ENCODE measurements around the gene ZNF805.

Gene ZNF805

DNA sequence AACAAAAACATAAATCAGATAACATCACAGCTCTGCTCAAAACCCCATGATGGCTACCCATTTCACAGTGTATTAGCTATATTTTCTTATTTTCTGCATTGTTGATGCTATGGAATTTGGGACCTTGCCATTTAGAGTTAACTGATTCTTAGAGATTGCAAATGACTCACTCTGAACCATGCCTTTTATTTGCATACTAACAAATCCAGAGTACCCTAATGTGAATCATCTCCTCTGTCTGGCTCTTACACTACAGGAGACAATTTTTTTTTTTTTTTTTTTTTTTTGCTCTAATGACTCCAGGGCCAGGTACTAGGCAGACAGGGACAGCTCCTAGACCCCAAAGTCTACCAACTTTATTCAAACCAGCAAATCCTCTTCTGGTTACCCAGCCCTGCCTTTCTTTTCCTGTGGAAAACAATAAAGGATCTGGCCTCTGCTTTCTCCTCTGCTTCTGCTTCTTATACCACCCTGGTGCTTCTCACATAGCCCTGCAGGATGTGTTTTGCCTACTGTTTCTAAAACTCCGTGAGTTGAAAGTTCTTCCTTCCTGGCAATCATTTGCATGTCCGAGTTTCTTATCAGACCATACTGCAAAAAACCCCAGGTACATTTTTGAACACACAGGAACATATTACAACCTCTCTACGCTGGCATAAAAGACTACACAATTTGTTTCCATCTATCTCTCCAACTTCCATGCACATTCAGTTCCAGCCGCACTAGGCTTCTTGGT lies 29.3 kb downstream of the ZNF805 start:
- DNase-seq: peak; percentile 93

GRCh38 chr19:57271280-57271679 lies 30.8 kb downstream of the ZNF805 start:
- DNase-seq: no peak

DNA sequence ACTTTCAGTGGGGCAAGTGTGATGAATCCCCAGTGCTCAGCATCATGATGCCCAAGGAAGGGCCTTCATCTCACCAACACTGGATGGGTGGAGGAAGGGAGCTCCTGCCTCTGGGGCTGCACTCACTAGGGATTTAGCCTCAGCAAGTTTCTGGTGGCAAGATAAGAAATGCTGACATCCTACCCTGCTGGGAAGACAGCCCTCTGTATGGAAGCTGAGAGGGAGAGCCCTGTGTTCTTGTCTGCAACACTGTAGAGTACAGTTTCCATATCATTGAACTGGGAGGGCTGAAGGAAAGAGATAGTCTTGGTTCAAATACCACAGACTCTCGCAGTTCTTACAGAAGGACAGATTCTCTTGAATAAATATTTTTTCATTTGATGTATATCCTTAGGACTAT lies 32.6 kb downstream of the ZNF805 start:
- no peak for DNase-seq

DNA sequence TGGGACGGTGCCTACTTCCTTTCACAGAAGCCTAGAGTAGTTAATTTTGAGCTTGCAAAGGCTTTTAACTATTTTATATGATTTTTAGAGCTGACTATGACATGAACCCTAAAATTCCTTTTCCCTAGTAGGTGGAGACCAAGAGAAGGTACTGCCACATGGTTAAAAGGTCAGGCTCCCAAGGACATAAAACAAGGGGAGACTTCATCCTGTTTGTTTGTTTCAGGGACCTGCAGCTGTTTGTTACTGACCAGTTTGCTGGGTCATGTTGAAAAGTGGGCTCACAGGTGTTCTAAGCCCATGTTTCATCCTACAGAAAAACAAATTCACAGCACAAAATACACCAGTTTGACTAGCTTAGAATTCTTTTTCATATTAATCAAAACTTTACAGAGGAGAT lies 36.0 kb downstream of the ZNF805 start:
- no peak for DNase-seq

DNA sequence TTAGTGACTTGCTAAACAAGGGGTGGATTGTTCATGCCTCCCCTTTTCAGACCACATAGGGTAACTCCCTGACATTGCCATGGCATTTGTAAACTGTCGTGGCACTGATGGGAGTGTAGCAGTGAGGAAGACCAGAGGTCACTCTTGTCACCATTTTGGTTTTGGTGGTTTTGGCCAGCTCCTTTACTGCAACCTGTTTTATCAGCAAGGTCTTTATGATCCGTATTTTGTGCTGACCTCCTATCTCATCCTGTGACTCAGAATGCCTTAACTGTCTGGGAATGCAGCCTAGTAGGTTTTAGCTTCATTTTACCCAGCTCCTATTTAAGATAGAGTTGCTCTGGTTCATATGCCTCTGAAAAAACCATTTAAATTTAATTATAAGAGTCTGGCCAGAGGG lies 38.0 kb downstream of the ZNF805 start:
- DNase-seq: peak; percentile 59

DNA sequence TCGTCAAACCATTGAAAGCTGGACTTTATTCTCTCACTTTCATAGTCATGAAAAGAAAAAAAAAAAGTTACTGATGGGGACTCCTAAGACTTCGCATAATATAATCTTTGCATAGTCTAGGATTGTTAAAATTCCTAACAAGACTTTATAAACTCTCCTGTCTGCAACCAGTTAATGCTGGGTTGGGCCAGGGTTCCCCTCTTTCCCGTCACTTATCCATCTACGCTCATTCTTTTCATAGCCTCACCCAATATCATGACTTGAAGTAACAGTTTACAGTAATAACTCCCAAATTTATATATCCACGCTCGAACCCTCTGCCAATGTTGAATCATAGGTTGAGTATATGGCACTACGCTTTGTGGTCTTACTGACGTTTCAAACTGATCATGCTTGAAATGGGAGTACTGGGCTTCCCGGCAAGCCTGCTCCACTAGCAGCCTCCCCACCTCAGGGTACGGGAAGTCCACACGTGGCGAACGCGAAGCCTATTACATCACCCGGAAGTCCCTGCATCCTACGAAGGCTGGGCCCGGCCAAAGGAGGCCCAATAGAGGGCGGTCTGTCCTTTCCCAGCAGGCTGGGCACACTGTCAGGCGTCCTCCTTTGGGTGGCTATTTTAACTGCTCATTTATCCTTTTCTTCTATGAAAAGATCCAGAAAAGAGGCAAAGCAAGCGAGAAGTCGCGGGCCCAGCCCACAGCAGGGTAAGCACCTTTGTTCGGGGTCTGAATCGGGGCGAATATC lies 39.2 kb downstream of the ZNF805 start:
- DNase-seq: peak; percentile 98

GRCh38 chr19:57280165-57280961 lies 39.9 kb downstream of the ZNF805 start, which contains the start of gene ZNF460:
TSS of gene ZNF460 (plus strand) at chr19:57280485. CDS start at chr19:57280807, 322 bp downstream.
- DNase-seq: peak; percentile 99

DNA sequence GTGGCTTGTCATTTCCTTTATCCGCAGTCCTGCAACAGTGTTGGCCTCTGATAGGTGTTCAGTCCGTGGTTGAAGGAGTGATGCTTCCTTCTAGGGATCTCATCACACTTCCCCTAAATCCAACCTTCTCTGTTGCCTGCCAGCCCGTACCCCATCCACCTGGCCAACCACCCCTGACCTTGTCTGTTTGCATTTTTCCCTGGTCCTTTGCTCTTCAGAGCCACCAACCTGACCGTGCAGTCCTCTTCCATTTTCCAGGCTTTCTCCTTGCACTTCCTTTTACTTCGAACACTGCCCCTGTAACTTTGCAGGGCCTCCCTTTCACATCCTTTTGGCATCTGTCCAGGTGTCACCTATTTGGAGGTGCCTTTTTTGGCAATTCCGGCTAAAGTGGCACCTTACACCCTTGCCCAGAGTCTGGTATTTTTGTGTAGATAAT lies 40.5 kb downstream of the ZNF805 start:
- DNase-seq: peak; percentile 19

- DNase-seq: no peak
Observed at GRCh38 chr19:57282011-57282643, 41.7 kb downstream of the ZNF805 start.

- no peak for DNase-seq
Observed at GRCh38 chr19:57288373-57288772, 47.9 kb downstream of the ZNF805 start.

DNA sequence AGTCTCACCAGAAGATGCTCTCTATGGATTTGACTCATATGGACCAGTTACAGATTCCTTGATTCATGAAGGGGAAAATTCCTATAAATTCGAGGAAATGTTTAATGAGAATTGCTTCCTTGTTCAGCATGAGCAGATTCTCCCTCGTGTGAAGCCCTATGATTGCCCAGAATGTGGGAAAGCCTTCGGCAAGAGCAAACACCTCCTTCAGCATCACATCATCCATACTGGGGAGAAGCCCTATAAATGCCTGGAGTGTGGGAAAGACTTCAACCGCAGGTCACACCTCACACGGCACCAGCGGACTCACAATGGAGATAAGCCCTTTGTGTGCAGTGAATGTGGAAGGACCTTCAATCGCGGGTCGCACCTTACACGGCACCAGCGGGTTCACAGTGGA lies 50.5 kb downstream of the ZNF805 start:
- DNase-seq: no peak

- DNase-seq: no peak
Observed at GRCh38 chr19:57292547-57292946, 52.1 kb downstream of the ZNF805 start.

DNA sequence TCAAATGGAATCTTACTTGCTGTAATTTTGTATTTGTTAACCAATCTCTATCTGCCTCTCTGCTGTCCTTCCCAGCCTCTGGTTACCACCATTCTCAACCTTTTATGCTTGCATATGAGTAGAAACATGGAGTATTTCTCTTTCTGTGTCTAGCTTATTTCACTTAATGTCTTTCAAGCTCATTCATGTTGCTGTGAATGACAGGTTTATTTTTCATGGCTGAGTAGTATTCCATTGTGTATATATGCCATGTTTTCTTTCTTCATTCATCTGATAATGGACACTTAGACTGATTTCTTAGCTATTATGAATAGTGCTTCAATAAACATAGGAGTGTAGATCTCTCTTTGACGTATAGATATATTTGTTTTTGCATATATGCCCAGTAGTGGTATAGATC lies 53.3 kb downstream of the ZNF805 start:
- no peak for DNase-seq

DNA sequence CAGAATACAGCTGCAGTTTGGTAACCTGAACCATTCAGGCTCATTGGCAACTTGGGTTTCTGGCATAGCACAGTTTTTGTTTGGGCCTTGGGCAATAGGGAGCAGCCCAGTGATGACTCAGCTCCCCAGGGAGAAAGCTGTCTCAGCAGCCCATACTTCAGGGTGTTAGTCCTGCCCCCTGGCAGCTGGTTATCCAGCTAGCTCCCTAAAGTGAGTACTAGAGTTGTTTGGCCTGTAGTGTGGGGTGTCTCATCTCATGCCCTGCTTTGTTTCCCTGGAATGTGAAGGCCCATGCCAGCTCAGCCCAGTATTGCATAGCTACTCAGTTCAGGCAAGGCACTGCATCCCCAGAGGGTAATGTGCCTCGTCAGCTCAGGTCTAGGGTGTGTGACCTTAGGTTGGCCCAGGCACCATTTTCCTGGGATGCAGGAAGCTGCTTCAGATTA lies 61.6 kb downstream of the ZNF805 start:
- peak; percentile 77 for DNase-seq

DNA sequence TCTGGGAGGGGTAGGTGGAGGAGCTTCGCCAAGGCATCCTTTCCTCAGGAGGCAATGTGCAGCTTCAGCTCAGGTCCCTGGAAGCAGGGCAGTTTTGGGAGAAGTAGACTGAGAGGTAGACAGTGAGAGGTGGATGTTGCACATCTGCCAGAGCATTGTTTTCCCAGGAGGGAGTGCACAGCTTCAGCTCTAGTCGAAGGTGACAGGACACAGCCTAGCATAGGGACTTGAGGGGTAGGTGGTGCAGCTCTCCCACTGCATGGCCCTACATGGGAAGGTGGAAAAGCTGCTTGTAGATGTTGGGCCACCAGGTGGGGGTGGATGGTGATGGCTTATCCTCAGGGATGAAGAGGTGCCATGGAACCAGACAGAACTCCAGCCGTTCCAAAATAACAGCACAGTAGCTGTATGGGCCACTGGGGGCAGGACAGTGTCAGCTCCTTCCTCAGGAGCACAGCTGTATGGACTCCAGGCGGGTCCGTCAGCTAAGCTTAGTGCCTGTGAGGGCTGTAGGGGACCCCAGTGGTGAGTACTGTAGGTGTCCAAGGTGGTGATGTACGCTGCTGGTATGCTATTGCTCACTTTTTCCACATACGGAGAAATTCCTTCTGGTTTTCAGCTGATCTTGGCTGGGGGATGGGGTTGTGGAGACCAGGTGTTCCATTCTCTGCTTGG lies 62.4 kb downstream of the ZNF805 start:
- DNase-seq: no peak

All from fibroblast of skin of right biceps (primary cell).